ENCODE data around the gene C19orf44.

DNA sequence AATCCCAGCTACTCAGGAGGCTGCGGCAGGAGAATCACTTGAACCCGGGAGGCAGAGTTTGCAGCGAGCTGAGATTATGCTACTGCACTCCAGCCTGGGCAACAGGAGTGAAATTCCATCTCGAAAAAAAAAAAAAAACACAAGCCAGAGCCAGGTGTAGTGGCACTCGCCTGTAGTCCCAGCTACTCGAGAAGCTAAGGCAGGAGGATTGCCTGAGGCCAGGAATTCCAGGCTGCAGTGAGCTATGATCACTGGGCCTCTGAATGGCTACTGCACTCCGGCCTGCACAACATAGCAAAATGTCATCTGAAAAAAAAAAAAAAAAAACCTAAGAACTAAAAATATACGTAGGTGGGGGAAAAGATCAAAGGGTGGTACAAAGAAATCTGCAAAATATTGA, 43.9 kb upstream of the C19orf44 start:
- TF ChIP-seq, protein P1, sequence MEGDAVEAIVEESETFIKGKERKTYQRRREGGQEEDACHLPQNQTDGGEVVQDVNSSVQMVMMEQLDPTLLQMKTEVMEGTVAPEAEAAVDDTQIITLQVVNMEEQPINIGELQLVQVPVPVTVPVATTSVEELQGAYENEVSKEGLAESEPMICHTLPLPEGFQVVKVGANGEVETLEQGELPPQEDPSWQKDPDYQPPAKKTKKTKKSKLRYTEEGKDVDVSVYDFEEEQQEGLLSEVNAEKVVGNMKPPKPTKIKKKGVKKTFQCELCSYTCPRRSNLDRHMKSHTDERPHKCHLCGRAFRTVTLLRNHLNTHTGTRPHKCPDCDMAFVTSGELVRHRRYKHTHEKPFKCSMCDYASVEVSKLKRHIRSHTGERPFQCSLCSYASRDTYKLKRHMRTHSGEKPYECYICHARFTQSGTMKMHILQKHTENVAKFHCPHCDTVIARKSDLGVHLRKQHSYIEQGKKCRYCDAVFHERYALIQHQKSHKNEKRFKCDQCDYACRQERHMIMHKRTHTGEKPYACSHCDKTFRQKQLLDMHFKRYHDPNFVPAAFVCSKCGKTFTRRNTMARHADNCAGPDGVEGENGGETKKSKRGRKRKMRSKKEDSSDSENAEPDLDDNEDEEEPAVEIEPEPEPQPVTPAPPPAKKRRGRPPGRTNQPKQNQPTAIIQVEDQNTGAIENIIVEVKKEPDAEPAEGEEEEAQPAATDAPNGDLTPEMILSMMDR (IDR thresholded peaks at IDR 0.05): no peak
- TF ChIP-seq POLR2A (IDR thresholded peaks at IDR 0.05): no peak

Measured in tibial nerve (tissue), 3 donors.